SU-DHL-6 (cell line): Measurements from ENCODE around the gene WFDC6.

Experiments
- EZH2phosphoT487 ChIP-seq: fragments of 200-600 bp; sonication (generic), shearing (Covaris generic); conservative IDR thresholded peaks from 2 replicates; pipeline ENCODE4 v1.6.1; 2018; ENCODE audit warnings: mild to moderate bottlenecking, antibody characterized with exemption, low read length, moderate library complexity, mixed read lengths
- TF ChIP-seq, protein P1 (sequence below): fragments of 200-600 bp; sonication (generic); IDR thresholded peaks from one replicate; pipeline ENCODE4 v1.5.1; 2017; ENCODE audit warnings: antibody characterized with exemption, mild to moderate bottlenecking, low read length, moderate library complexity; ENCODE audit not compliant: insufficient read depth, poor library complexity, severe bottlenecking

DNA sequence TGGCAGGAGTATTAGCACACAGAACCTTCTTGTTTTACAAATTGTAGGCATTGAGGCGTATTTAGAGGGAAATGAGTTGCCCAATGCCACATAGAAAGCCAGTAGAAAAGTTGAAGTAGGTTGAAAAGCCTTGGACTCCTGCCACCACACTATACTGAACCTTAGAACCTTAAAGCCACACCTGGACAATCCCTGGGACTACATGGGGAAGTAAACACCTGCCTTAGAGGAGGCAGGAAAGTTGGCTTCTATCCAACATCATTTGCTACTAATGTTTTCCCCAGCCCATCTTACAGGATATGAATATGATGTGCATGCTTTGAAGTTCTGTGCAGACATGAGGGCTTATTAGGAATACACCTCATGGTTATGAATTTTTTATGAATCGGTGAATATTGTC lies 13.2 kb upstream of the WFDC6 start:
- TF ChIP-seq, protein P1, sequence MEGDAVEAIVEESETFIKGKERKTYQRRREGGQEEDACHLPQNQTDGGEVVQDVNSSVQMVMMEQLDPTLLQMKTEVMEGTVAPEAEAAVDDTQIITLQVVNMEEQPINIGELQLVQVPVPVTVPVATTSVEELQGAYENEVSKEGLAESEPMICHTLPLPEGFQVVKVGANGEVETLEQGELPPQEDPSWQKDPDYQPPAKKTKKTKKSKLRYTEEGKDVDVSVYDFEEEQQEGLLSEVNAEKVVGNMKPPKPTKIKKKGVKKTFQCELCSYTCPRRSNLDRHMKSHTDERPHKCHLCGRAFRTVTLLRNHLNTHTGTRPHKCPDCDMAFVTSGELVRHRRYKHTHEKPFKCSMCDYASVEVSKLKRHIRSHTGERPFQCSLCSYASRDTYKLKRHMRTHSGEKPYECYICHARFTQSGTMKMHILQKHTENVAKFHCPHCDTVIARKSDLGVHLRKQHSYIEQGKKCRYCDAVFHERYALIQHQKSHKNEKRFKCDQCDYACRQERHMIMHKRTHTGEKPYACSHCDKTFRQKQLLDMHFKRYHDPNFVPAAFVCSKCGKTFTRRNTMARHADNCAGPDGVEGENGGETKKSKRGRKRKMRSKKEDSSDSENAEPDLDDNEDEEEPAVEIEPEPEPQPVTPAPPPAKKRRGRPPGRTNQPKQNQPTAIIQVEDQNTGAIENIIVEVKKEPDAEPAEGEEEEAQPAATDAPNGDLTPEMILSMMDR: no peak
- TF ChIP-seq EZH2phosphoT487: no peak
